ENCODE data around the gene TSKU.

DNA sequence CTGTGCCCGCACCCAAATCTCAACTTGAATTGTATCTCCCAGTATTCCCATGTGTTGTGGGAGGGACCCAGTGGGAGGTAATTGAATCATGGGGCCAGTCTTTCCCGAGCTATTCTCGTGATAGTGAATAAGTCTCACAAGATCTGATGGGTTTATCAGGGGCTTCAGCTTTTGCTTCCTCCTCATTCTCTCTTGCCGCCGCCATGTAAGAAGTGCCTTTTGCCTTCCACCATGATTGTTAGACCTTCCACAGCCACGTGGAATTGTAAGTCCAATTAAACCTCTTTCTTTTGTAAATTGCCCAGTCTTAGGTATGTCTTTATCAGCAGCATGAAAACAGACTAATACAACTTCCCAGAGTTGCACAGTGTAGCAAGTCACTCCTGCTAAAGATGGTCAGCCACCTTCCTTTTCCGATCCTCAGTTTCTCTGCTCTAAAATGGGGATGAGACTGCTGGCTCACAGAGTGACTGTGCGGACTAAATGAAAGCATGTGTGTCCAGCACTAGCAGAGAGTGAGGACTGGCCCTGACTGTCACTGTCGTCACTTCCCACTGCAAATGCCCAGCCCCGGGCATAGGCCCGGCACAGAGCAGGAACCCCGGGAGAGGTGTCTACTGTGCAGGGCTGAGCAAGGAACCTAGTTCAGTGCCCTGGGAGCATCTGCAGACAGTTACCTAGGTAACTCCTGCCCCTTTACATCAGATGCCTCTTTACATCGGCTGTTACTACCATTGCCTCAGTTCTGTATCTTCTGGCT lies 9.5 kb downstream of the TSKU start:
- TF ChIP-seq, protein P1, sequence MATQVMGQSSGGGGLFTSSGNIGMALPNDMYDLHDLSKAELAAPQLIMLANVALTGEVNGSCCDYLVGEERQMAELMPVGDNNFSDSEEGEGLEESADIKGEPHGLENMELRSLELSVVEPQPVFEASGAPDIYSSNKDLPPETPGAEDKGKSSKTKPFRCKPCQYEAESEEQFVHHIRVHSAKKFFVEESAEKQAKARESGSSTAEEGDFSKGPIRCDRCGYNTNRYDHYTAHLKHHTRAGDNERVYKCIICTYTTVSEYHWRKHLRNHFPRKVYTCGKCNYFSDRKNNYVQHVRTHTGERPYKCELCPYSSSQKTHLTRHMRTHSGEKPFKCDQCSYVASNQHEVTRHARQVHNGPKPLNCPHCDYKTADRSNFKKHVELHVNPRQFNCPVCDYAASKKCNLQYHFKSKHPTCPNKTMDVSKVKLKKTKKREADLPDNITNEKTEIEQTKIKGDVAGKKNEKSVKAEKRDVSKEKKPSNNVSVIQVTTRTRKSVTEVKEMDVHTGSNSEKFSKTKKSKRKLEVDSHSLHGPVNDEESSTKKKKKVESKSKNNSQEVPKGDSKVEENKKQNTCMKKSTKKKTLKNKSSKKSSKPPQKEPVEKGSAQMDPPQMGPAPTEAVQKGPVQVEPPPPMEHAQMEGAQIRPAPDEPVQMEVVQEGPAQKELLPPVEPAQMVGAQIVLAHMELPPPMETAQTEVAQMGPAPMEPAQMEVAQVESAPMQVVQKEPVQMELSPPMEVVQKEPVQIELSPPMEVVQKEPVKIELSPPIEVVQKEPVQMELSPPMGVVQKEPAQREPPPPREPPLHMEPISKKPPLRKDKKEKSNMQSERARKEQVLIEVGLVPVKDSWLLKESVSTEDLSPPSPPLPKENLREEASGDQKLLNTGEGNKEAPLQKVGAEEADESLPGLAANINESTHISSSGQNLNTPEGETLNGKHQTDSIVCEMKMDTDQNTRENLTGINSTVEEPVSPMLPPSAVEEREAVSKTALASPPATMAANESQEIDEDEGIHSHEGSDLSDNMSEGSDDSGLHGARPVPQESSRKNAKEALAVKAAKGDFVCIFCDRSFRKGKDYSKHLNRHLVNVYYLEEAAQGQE (IDR thresholded peaks at IDR 0.05; ENCODE audit: insufficient replicate concordance, low read depth): no peak
- TF ChIP-seq, protein P2, sequence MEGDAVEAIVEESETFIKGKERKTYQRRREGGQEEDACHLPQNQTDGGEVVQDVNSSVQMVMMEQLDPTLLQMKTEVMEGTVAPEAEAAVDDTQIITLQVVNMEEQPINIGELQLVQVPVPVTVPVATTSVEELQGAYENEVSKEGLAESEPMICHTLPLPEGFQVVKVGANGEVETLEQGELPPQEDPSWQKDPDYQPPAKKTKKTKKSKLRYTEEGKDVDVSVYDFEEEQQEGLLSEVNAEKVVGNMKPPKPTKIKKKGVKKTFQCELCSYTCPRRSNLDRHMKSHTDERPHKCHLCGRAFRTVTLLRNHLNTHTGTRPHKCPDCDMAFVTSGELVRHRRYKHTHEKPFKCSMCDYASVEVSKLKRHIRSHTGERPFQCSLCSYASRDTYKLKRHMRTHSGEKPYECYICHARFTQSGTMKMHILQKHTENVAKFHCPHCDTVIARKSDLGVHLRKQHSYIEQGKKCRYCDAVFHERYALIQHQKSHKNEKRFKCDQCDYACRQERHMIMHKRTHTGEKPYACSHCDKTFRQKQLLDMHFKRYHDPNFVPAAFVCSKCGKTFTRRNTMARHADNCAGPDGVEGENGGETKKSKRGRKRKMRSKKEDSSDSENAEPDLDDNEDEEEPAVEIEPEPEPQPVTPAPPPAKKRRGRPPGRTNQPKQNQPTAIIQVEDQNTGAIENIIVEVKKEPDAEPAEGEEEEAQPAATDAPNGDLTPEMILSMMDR (IDR thresholded peaks at IDR 0.05; ENCODE audit: insufficient read depth, low read length): no peak
- TF ChIP-seq POLR2AphosphoS5 (IDR thresholded peaks at IDR 0.05; ENCODE audit: low read depth): no peak
- TF ChIP-seq SPI1 (IDR thresholded peaks at IDR 0.05; ENCODE audit: borderline replicate concordance, low read depth): no peak
- TF ChIP-seq GABPA (IDR thresholded peaks at IDR 0.05; ENCODE audit: low read depth): no peak
